Right lobe of liver (tissue), 4 donors: ENCODE data around the gene CDYL2.

Experiments used
- CTCF ChIP-seq, 4 donors: fragments of 200-600 bp in 3 of 4; fragments of 450-650 bp in 1 of 4; IDR thresholded peaks; one replicate each; pipeline versions ENCODE4 v1.5.1 to v1.8.0; 2016 to 2022; ENCODE audit warnings: antibody characterized with exemption in 4 of 4, mild to moderate bottlenecking in 2 of 4
- POLR2A ChIP-seq: fragments of 450-650 bp; IDR thresholded peaks from one replicate; pipeline ENCODE4 v1.6.1; 2017; ENCODE audit warnings: antibody characterized with exemption, mild to moderate bottlenecking
- donor health status: DM: no; HTN: no; CAD: no.
- donor health status: DM: no; HTN: no; CAD: no.
- donor health status: DM: no; HTN: yes; CAD: no.

- TF ChIP-seq CTCF (IDR thresholded peaks at IDR 0.05) (no peak), POLR2A (no peak)
These were observed 185.3 kb downstream of the CDYL2 start for GRCh38 chr16:80618862-80619648.
